HAP-1 (cell line): ENCODE data around the gene FGGY.
"Not testable (repeated sequence)": the region's sequence is repeated elsewhere in the genome, so short reads cannot be mapped to it uniquely, and the experiment has no call there.

Experiments used
- DNase-seq, 2 experiments: peaks; one replicate each; pipeline ENCODE4 v3.0.0-alpha.2; 2016 to 2020; ENCODE audit warnings: low spot score in 2 of 2
- H3K27me3 ChIP-seq: fragments of 250-450 bp; sonication (Bioruptor Pico); 2 replicates; pipeline ENCODE4 v1.5.1; 2020; ENCODE audit warnings: low read depth, mild to moderate bottlenecking, moderate library complexity
- H3K36me3 ChIP-seq: fragments of 250-450 bp; sonication (Bioruptor Pico); replicated peaks from 2 replicates; pipeline ENCODE4 v1.5.1; 2020; ENCODE audit warnings: mild to moderate bottlenecking
- H3K4me1 ChIP-seq: fragments of 250-450 bp; sonication (Bioruptor Pico); 2 replicates; pipeline ENCODE4 v1.5.1; 2020; ENCODE audit warnings: mild to moderate bottlenecking
- H3K4me3 ChIP-seq: fragments of 250-450 bp; sonication (Bioruptor Pico); 2 replicates; pipeline ENCODE4 v1.5.1; 2020; ENCODE audit warnings: mild to moderate bottlenecking, moderate library complexity
- H3K9me3 ChIP-seq: fragments of 250-450 bp; sonication (Bioruptor Pico); 2 replicates; pipeline ENCODE4 v1.5.1; 2020; ENCODE audit warnings: mild to moderate bottlenecking, moderate library complexity
- in situ Hi-C: fragments of 300-500 bp; cut with MboI; formaldehyde crosslinking; loops from 3 replicates; pipeline ENCODE4 v1.14.3; 2020; ENCODE audit warnings: low sequenced_read_pairs, inconsistent platforms, mixed read lengths

FGGY gene

GRCh38 chr1:59635097-59635496 lies 338.2 kb downstream of the FGGY start:
- Histone ChIP-seq H3K27me3 (no peaks in the 10 kb centered on the region), H3K36me3 (no peaks in the 10 kb centered on the region), H3K4me3 (no peak overlapping the region), H3K4me1 (no peaks in the 10 kb centered on the region), H3K9me3 (no peaks in the 10 kb centered on the region)
- DNase-seq = no peak
- in situ Hi-C loops = no loop called here

GRCh38 chr1:59638231-59638711 lies 341.4 kb downstream of the FGGY start:
- no peaks in the 10 kb centered on the region for H3K4me1 ChIP-seq
- no peaks in the 10 kb centered on the region for H3K9me3 ChIP-seq
- in situ Hi-C loops = no loop called here
- no peaks in the 10 kb centered on the region for H3K27me3 ChIP-seq
- peak in 1 of 2 experiments; percentile 22 for DNase-seq
- H3K4me3 ChIP-seq = no peak overlapping the region
- no peaks in the 10 kb centered on the region for H3K36me3 ChIP-seq

GRCh38 chr1:59639266-59639665 lies 342.4 kb downstream of the FGGY start:
- DNase-seq = no peak
- in situ Hi-C loops = no loop called here

GRCh38 chr1:59640851-59641250 lies 344.0 kb downstream of the FGGY start:
- H3K4me3 ChIP-seq = no peak overlapping the region
- no peaks in the 10 kb centered on the region for H3K9me3 ChIP-seq
- in situ Hi-C loops = no loop called here
- H3K36me3 ChIP-seq = no peaks in the 10 kb centered on the region
- DNase-seq = no peak
- no peaks in the 10 kb centered on the region for H3K27me3 ChIP-seq
- no peaks in the 10 kb centered on the region for H3K4me1 ChIP-seq

More at GRCh38 chr1:59639266-59639665, 342.4 kb downstream of the FGGY start:
- Histone ChIP-seq H3K27me3 (no peaks in the 10 kb centered on the region), H3K4me3 (no peak overlapping the region), H3K36me3 (no peaks in the 10 kb centered on the region), H3K9me3 (no peaks in the 10 kb centered on the region), H3K4me1 (no peaks in the 10 kb centered on the region)

- Histone ChIP-seq H3K4me3 (no peak overlapping the region), H3K36me3 (no peaks in the 10 kb centered on the region), H3K4me1 (no peaks in the 10 kb centered on the region), H3K27me3 (no peaks in the 10 kb centered on the region), H3K9me3 (no peaks in the 10 kb centered on the region)
- DNase-seq = no peak
- in situ Hi-C loops = no loop called here
Measured at GRCh38 chr1:59641836-59642235, 344.9 kb downstream of the FGGY start.

- H3K4me1 ChIP-seq = no peaks in the 10 kb centered on the region
- in situ Hi-C loops = no loop called here
- H3K9me3 ChIP-seq = no peaks in the 10 kb centered on the region
- H3K27me3 ChIP-seq = no peaks in the 10 kb centered on the region
- H3K36me3 ChIP-seq = no peaks in the 10 kb centered on the region
- DNase-seq = no peak
- no peak overlapping the region for H3K4me3 ChIP-seq
Measured at GRCh38 chr1:59643526-59643925, 346.6 kb downstream of the FGGY start.

GRCh38 chr1:59645893-59646292 lies 349.0 kb downstream of the FGGY start:
- in situ Hi-C loops = no loop called here
- H3K4me1 ChIP-seq = no peaks in the 10 kb centered on the region
- DNase-seq = no peak
- H3K36me3 ChIP-seq = no peaks in the 10 kb centered on the region
- no peaks in the 10 kb centered on the region for H3K27me3 ChIP-seq
- H3K9me3 ChIP-seq = no peaks in the 10 kb centered on the region
- H3K4me3 ChIP-seq = no peak overlapping the region

- in situ Hi-C loops, H3K9me3 ChIP-seq, H3K4me1 ChIP-seq, H3K4me3 ChIP-seq, DNase-seq, H3K27me3 ChIP-seq, H3K36me3 ChIP-seq: not testable (repeated sequence)
Measured at GRCh38 chr1:59653142-59653958, 356.5 kb downstream of the FGGY start.

- in situ Hi-C loops = no loop called here
Measured at GRCh38 chr1:59653968-59654367, 357.1 kb downstream of the FGGY start.

GRCh38 chr1:59657873-59658465 lies 361.1 kb downstream of the FGGY start:
- DNase-seq = no peak
- Histone ChIP-seq H3K36me3 (no peaks in the 10 kb centered on the region), H3K9me3 (no peaks in the 10 kb centered on the region), H3K4me1 (peaks cover 10% of the 10 kb centered on the region), H3K4me3 (no peak overlapping the region), H3K27me3 (no peaks in the 10 kb centered on the region)
- in situ Hi-C loops = no loop called here

More at GRCh38 chr1:59653968-59654367, 357.1 kb downstream of the FGGY start:
- no peak for DNase-seq
- no peaks in the 10 kb centered on the region for H3K4me1 ChIP-seq
- H3K36me3 ChIP-seq = no peaks in the 10 kb centered on the region
- H3K4me3 ChIP-seq = no peak overlapping the region
- H3K27me3 ChIP-seq = no peaks in the 10 kb centered on the region
- no peaks in the 10 kb centered on the region for H3K9me3 ChIP-seq

- H3K27me3 ChIP-seq = no peaks in the 10 kb centered on the region
- H3K9me3 ChIP-seq = no peaks in the 10 kb centered on the region
- in situ Hi-C loops = no loop called here
- H3K4me1 ChIP-seq = peaks cover 35% of the 10 kb centered on the region
- no peak overlapping the region for H3K4me3 ChIP-seq
- no peaks in the 10 kb centered on the region for H3K36me3 ChIP-seq
- DNase-seq = peak; percentile 62 to 76
Measured at GRCh38 chr1:59664166-59664565, 367.3 kb downstream of the FGGY start.

GRCh38 chr1:59666106-59666505 lies 369.2 kb downstream of the FGGY start:
- no peaks in the 10 kb centered on the region for H3K27me3 ChIP-seq
- in situ Hi-C loops = no loop called here
- H3K4me3 ChIP-seq = no peak overlapping the region
- no peaks in the 10 kb centered on the region for H3K36me3 ChIP-seq
- DNase-seq = no peak
- no peaks in the 10 kb centered on the region for H3K9me3 ChIP-seq
- H3K4me1 ChIP-seq = peaks cover 34% of the 10 kb centered on the region

- Histone ChIP-seq H3K4me1 (peaks cover 34% of the 10 kb centered on the region), H3K4me3 (no peak overlapping the region), H3K27me3 (no peaks in the 10 kb centered on the region), H3K36me3 (no peaks in the 10 kb centered on the region), H3K9me3 (no peaks in the 10 kb centered on the region)
- DNase-seq = no peak
- in situ Hi-C loops = no loop called here
Measured at GRCh38 chr1:59667020-59667419, 370.1 kb downstream of the FGGY start.

GRCh38 chr1:59669752-59670312 lies 372.9 kb downstream of the FGGY start:
- in situ Hi-C loops = no loop called here
- DNase-seq = peak; percentile 75 to 95
- Histone ChIP-seq H3K4me1 (peaks cover 16% of the 10 kb centered on the region), H3K4me3 (no peak overlapping the region), H3K9me3 (no peaks in the 10 kb centered on the region), H3K36me3 (no peaks in the 10 kb centered on the region), H3K27me3 (no peaks in the 10 kb centered on the region)
